ENCODE results near the gene SYNJ2.

DNA sequence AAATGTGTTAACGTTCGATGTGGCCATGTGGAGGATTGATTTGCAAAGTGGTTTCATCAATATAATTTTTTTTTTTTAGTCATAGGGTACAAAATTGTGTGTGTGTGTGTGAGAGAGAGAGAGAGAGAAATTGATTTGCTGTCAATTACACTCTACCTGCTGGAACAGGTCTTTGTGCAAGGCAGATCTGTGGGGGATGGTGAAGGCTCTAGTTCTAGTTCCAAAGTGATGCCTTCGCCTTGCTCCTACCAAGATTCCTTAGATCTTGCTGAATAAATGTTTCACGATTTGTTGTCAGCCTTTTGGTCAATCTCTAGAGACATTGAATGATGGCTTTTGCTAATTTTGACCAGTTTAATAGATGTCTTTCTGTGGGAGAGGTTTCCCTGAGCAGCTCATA is 121.6 kb downstream of the SYNJ2 start:
- TF ChIP-seq EZH2 (IDR thresholded peaks at IDR 0.05; ENCODE audit: insufficient read depth, poor library complexity, severe bottlenecking) (no peak), EZH2phosphoT487 (IDR thresholded peaks at IDR 0.05; ENCODE audit: insufficient read depth, low read depth) (no peak)
